ENCODE measurements around the gene CSTB.

DNA sequence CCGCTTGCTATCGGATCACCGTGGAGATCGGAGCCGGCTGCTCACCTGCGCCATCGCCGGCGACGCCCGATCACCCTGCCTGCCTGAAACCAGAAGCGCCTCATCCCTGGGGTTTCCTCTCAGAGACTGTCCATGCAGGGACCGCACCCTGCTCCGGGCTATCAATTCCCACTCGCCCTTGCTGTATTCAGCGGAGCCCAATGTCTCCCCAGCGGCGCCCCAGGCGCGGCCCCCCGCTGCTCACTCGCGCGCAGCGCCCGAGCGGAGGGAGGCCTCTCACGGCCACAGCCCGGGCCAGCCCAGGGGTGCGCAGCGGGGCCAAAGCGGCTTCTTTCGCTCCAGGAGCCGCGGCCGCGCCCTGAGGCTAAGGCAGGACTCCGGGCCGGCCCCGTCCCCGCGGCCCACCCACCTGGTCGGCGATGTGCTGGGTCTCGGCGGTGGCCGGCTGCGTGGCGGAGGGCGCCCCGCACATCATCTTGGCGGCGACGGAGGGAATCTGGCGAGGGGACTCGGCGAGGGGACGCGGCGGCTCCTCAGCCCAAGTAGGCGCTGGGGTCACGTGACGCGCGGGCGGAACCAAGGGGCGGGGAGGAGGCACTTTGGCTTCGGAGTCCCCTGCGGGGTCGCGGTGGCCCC lies at the start of gene CSTB:
- TF ChIP-seq, protein P1, sequence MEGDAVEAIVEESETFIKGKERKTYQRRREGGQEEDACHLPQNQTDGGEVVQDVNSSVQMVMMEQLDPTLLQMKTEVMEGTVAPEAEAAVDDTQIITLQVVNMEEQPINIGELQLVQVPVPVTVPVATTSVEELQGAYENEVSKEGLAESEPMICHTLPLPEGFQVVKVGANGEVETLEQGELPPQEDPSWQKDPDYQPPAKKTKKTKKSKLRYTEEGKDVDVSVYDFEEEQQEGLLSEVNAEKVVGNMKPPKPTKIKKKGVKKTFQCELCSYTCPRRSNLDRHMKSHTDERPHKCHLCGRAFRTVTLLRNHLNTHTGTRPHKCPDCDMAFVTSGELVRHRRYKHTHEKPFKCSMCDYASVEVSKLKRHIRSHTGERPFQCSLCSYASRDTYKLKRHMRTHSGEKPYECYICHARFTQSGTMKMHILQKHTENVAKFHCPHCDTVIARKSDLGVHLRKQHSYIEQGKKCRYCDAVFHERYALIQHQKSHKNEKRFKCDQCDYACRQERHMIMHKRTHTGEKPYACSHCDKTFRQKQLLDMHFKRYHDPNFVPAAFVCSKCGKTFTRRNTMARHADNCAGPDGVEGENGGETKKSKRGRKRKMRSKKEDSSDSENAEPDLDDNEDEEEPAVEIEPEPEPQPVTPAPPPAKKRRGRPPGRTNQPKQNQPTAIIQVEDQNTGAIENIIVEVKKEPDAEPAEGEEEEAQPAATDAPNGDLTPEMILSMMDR (IDR thresholded peaks at IDR 0.05) = no peak
- peak in 3 of 4 donors; percentile 60 to 78 (median 66) for TF ChIP-seq POLR2A (IDR thresholded peaks at IDR 0.05)

Data from esophagus squamous epithelium (tissue), 4 donors.